IMR-90 (cell line): ENCODE measurements around the gene IGF2. TPM values are rescaled to one million over a fixed set of nuclear protein-coding genes. Genes with fewer than 3 reads are reported as not detected.

Source experiments
- ATAC-seq: fragments of 200-7000 bp; cut with Tn5 transposase; 2 replicates; pipeline ENCODE4 v1.9.1; 2020; ENCODE audit warnings: low read depth, mild to moderate bottlenecking, moderate library complexity
- BruUV-seq: library from RNA; stranded (reverse); fragments of 400-500 nt; replicated peaks from 2 replicates; lab custom pipeline; 2021; lab: Mats Ljungman, UMichigan
- CTCF ChIA-PET: fragments of 300-600 bp; formaldehyde crosslinking; extraction: SDS; loops from one replicate; lab custom pipeline; 2021; ENCODE audit warnings: antibody characterized with exemption; lab: Yijun Ruan, JAX
- POLR2A ChIA-PET: fragments of 300-600 bp; sonication (Branson Sonifier 250); formaldehyde crosslinking; loops from one replicate; lab custom pipeline; 2022; ENCODE audit warnings: antibody characterized with exemption; ENCODE audit not compliant: unreplicated experiment; lab: Charles Lee
- DNase-seq: peaks from one replicate; pipeline ENCODE4 v3.0.0; 2013
- H2AFZ ChIP-seq: replicated peaks from 2 replicates; pipeline ENCODE3; 2013; ENCODE audit warnings: low read length, mild to moderate bottlenecking; ENCODE audit not compliant: poor library complexity
- H2AK5ac ChIP-seq: 2 replicates; pipeline ENCODE4 v1.6.1; 2013; ENCODE audit warnings: low read depth, low read length, inconsistent platforms
- H2AK9ac ChIP-seq: replicated peaks from 2 replicates; pipeline ENCODE3; 2013; ENCODE audit warnings: mild to moderate bottlenecking, low read depth, low read length, moderate library complexity; ENCODE audit not compliant: poor library complexity
- H2BK120ac ChIP-seq: 2 replicates; pipeline ENCODE4 v1.6.1; 2013; ENCODE audit warnings: low read depth, low read length, inconsistent platforms
- H2BK15ac ChIP-seq: 3 replicates; pipeline ENCODE4 v1.6.1; 2013; ENCODE audit warnings: low read depth, low read length, inconsistent platforms
- H2BK20ac ChIP-seq: 2 replicates; pipeline ENCODE4 v1.6.1; 2013; ENCODE audit warnings: low read depth, mild to moderate bottlenecking, inconsistent platforms, low read length, moderate library complexity
- H2BK5ac ChIP-seq: 2 replicates; pipeline ENCODE4 v1.6.1; 2013; ENCODE audit warnings: mild to moderate bottlenecking, low read depth, low read length, inconsistent platforms; ENCODE audit not compliant: poor library complexity, severe bottlenecking
- H3K14ac ChIP-seq: replicated peaks from 2 replicates; pipeline ENCODE4 v1.6.1; 2013; ENCODE audit warnings: low read depth, low read length, inconsistent platforms
- H3K18ac ChIP-seq: 2 replicates; pipeline ENCODE4 v1.6.1; 2013; ENCODE audit warnings: low read depth, low read length, control low read depth
- H3K23ac ChIP-seq: 2 replicates; pipeline ENCODE4 v1.6.1; 2013; ENCODE audit warnings: low read depth, low read length, inconsistent platforms
- H3K27ac ChIP-seq: 2 replicates; pipeline ENCODE4 v1.5.1; 2013; ENCODE audit warnings: mild to moderate bottlenecking, control low read depth, low read length; ENCODE audit not compliant: insufficient read depth
- H3K27me3 ChIP-seq: 2 replicates; pipeline ENCODE4 v1.6.1; 2013; ENCODE audit warnings: low read length; ENCODE audit not compliant: control insufficient read depth, insufficient read depth
- H3K36me3 ChIP-seq: 2 replicates; pipeline ENCODE4 v1.6.1; 2013; ENCODE audit warnings: low read length, mixed read lengths; ENCODE audit not compliant: control insufficient read depth, insufficient read depth
- H3K4ac ChIP-seq: 2 replicates; pipeline ENCODE4 v1.6.1; 2013; ENCODE audit warnings: low read depth, low read length, inconsistent platforms
- H3K4me1 ChIP-seq: 2 replicates; pipeline ENCODE4 v1.6.1; 2013; ENCODE audit warnings: low read length, mixed read lengths; ENCODE audit not compliant: control insufficient read depth, insufficient read depth
- H3K4me2 ChIP-seq: 2 replicates; pipeline ENCODE4 v1.6.1; 2013; ENCODE audit warnings: low read depth, mild to moderate bottlenecking, control low read depth, low read length, moderate library complexity
- H3K4me3 ChIP-seq: 2 replicates; pipeline ENCODE4 v1.5.1; 2013; ENCODE audit warnings: low read depth, mild to moderate bottlenecking, control low read depth, low read length, moderate library complexity; ENCODE audit not compliant: insufficient read depth
- H3K56ac ChIP-seq: 2 replicates; pipeline ENCODE4 v1.6.1; 2013; ENCODE audit warnings: low read length, inconsistent platforms; ENCODE audit not compliant: insufficient read depth; ENCODE audit errors: extremely low read depth
- H3K79me1 ChIP-seq, 2 experiments: 2 replicates each; pipeline ENCODE4 v1.6.1; 2013; ENCODE audit warnings: low read length in 2 of 2, inconsistent platforms in 1 of 2, low read depth in 1 of 2
- H3K9ac ChIP-seq: 2 replicates; pipeline ENCODE4 v1.6.1; 2013; ENCODE audit warnings: low read depth, low read length, control low read depth
- H3K9me1 ChIP-seq: 2 replicates; pipeline ENCODE4 v1.6.1; 2013; ENCODE audit warnings: low read length, inconsistent platforms; ENCODE audit not compliant: insufficient read depth
- H3K9me3 ChIP-seq: 2 replicates; pipeline ENCODE4 v1.6.1; 2013; ENCODE audit warnings: low read length; ENCODE audit not compliant: control insufficient read depth, insufficient read depth
- H4K20me1 ChIP-seq: 2 replicates; pipeline ENCODE4 v1.6.1; 2013; ENCODE audit warnings: low read length, inconsistent platforms; ENCODE audit not compliant: insufficient read depth
- H4K5ac ChIP-seq: 2 replicates; pipeline ENCODE4 v1.6.1; 2013; ENCODE audit warnings: mild to moderate bottlenecking, low read depth, low read length, control low read depth
- H4K8ac ChIP-seq, 2 experiments: 2 replicates each; pipeline ENCODE4 v1.6.1; 2013; ENCODE audit warnings: low read depth in 2 of 2, low read length in 2 of 2, control low read depth in 1 of 2, inconsistent platforms in 1 of 2
- H4K91ac ChIP-seq: 2 replicates; pipeline ENCODE4 v1.6.1; 2013; ENCODE audit warnings: low read depth, low read length, inconsistent platforms; ENCODE audit not compliant: insufficient read depth
- BHLHE40 ChIP-seq: fragments of 150-350 bp; IDR thresholded peaks from 2 replicates; pipeline ENCODE4 v1.6.1; 2016; ENCODE audit warnings: mild to moderate bottlenecking, low read depth, low read length
- CHD1 ChIP-seq: IDR thresholded peaks from 2 replicates; pipeline ENCODE4 v1.6.1; 2012; ENCODE audit warnings: low read depth, low read length, improper control_type of control experiment
- CTCF ChIP-seq: conservative IDR thresholded peaks from 2 replicates; pipeline ENCODE4 v1.5.1; 2012; ENCODE audit warnings: mild to moderate bottlenecking, low read depth, low read length, improper control_type of control experiment
- FOS ChIP-seq: fragments of 150-350 bp; IDR thresholded peaks from 2 replicates; pipeline ENCODE4 v1.6.1; 2016; ENCODE audit warnings: low read depth, low read length
- MAFK ChIP-seq: IDR thresholded peaks from 2 replicates; pipeline ENCODE4 v1.6.1; 2012; ENCODE audit warnings: low read depth, low read length, improper control_type of control experiment
- MAZ ChIP-seq: IDR thresholded peaks from 2 replicates; pipeline ENCODE4 v1.6.1; 2012; ENCODE audit warnings: low read depth, mild to moderate bottlenecking, low read length, improper control_type of control experiment, moderate library complexity, borderline replicate concordance
- NFE2L2 ChIP-seq: fragments of 150-350 bp; IDR thresholded peaks from 2 replicates; pipeline ENCODE4 v1.6.1; 2016; ENCODE audit warnings: low read depth, mild to moderate bottlenecking, low read length
- POLR2A ChIP-seq: IDR thresholded peaks from 2 replicates; pipeline ENCODE4 v1.6.1; 2012; ENCODE audit warnings: mild to moderate bottlenecking, low read depth, low read length
- RAD21 ChIP-seq: IDR thresholded peaks from 2 replicates; pipeline ENCODE4 v1.6.1; 2012; ENCODE audit warnings: low read length, improper control_type of control experiment
- RCOR1 ChIP-seq: IDR thresholded peaks from 2 replicates; pipeline ENCODE4 v1.6.1; 2012; ENCODE audit warnings: mild to moderate bottlenecking, low read length, improper control_type of control experiment; ENCODE audit not compliant: insufficient replicate concordance
- RFX5 ChIP-seq: IDR thresholded peaks from 2 replicates; pipeline ENCODE4 v1.8.0; 2012; ENCODE audit warnings: low read depth, mild to moderate bottlenecking, low read length, moderate library complexity
- SMC3 ChIP-seq: fragments of 150-350 bp; IDR thresholded peaks from 2 replicates; pipeline ENCODE4 v1.6.1; 2016; ENCODE audit warnings: low read depth, mild to moderate bottlenecking, antibody characterized with exemption, low read length, moderate library complexity
- WGBS, 2 experiments: methylation state at CpG; one replicate each; pipeline versions ENCODE4 v1.1.5 to v1.1.7; 2013; ENCODE audit warnings: missing lambda C conversion rate in 2 of 2; ENCODE audit not compliant: insufficient read length in 1 of 2; ENCODE audit errors: extremely low coverage in 2 of 2; 5-methylcytosine and 5-hydroxymethylcytosine counted together
- dilution Hi-C: fragments of 300-500 bp; cut with HindIII; formaldehyde crosslinking; loops from one replicate; pipeline ENCODE4 v1.14.3; 2018; ENCODE audit warnings: low sequenced_read_pairs; ENCODE audit not compliant: unreplicated experiment
- in situ Hi-C: fragments of 300-500 bp; cut with MboI; formaldehyde crosslinking; loops from 3 replicates; pipeline ENCODE4 v1.14.3; 2019; ENCODE audit warnings: low sequenced_read_pairs, inconsistent platforms, mixed read lengths
- intact Hi-C: fragments of 100-400 bp; cut with micrococcal nuclease; formaldehyde crosslinking; loops from 2 replicates; pipeline ENCODE4 v1.10.0; 2022
- polyA plus RNA-seq, 3 experiments: library from polyadenylated mRNA; depleted of rRNA; stranded (reverse); fragments of >200 nt; gene quantifications; 2 replicates each; pipeline ENCODE4 v1.2.3, GENCODE V29; 2012; ENCODE audit warnings: low replicate concordance in 1 of 3
- total RNA-seq: library from RNA; depleted of rRNA; stranded (reverse); fragments of >200 nt; gene quantifications from 2 replicates; pipeline ENCODE4 v1.2.3, GENCODE V29; 2012
- TF ChIP-seq, protein P1 (sequence below): fragments of 150-350 bp; IDR thresholded peaks from 2 replicates; pipeline ENCODE4 v1.6.1; 2016; ENCODE audit warnings: low read depth, mild to moderate bottlenecking, low read length, moderate library complexity, borderline replicate concordance
- TF ChIP-seq, protein P2 (sequence below): fragments of 150-350 bp; IDR thresholded peaks from 2 replicates; pipeline ENCODE4 v1.6.1; 2017; ENCODE audit warnings: mild to moderate bottlenecking, antibody characterized with exemption, low read length, low read depth

Gene IGF2
- total and polyA plus RNA-seq, 2 of the 4 experiments (the other 2 are of a cell fraction): 2.3 to 21.8 TPM

DNA sequence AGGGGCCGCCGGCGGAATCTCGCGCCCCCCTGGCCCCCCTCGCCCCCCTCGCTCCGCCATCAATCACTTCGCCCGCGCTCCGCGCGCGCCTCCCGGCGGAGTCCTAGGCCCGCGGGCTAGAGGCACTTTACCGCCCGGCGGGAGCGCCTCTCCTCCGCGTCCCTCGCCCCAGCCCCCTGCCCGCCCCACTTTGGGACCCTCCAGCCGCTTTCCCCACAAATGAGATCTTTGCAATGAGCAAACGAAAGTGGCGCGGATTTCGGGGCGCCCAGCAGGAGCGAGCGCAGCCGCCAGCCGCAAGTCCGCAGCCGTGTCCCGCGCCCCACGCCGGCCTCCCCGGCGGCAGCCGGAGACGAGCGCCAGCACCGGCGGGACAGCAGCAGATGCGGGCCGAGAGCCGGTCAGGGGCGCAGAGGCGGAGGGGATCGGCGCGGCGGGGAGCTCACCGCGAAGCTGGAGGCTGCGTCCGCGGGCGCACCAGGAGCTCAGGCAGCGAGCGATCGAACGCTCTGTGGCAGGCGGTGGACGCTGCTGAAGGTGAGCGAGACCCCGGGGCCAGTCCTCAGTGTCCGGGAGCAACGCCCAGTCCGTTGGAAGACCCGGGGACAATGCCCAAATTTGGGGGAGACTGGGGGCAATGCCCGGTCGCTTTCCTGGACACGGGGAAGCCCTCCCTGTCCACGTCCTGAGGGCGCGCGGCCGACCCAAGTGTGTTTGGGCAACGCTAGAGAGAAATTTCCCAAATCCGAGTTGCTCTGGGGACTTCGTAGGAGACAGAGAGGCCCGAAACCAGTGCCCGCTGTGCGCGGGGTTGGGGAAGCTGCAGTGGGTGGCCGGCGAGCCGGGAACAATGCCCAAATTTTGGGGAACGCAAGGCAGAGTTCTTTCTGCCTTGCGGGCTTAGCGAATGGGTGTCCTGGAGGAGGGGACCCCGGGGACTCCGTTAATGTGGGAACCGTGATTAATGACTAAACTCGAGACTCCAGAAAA lies 1.5 kb upstream of the IGF2 start:
- peaks cover 83% of the 10 kb centered on the region for H3K27me3 ChIP-seq
- WGBS, 2 experiments: 5% methylated on average over 38 of the region's 102 CpGs; no CpG with 5 or more reads in 1 of the 2 experiments
- H2BK15ac ChIP-seq: no peak overlapping the region
- H3K9me3 ChIP-seq: no peaks in the 10 kb centered on the region
- no peak overlapping the region for H3K56ac ChIP-seq
- H3K9me1 ChIP-seq: no peaks in the 10 kb centered on the region
- no peak overlapping the region for H2BK20ac ChIP-seq
- no peak overlapping the region for H3K14ac ChIP-seq
- H3K27ac ChIP-seq: no peak overlapping the region
- no peak overlapping the region for H2AK5ac ChIP-seq
- no peak overlapping the region; the same call in 1 of the 2 replicates for H3K4me2 ChIP-seq
- in situ Hi-C loops: no loop called here
- H2AK9ac ChIP-seq: no peak overlapping the region
- H3K36me3 ChIP-seq: no peaks in the 10 kb centered on the region
- no peak overlapping the region for H2AFZ ChIP-seq
- intact Hi-C loops: no loop called here
- H3K18ac ChIP-seq: no peak overlapping the region
- no peak overlapping the region for H3K4ac ChIP-seq
- H3K4me1 ChIP-seq: peaks cover 2% of the 10 kb centered on the region
- H3K23ac ChIP-seq: no peak overlapping the region
- no peak for DNase-seq
- H3K79me1 ChIP-seq: peaks cover 0 to 4% of the 10 kb centered on the region in 2 experiments; a peak in 1 of 4 replicates
- H2BK120ac ChIP-seq: no peak overlapping the region
- no peak overlapping the region for H3K4me3 ChIP-seq
- no peak overlapping the region for H4K91ac ChIP-seq
- dilution Hi-C loops: no loop called here
- no peak overlapping the region for H4K8ac ChIP-seq
- POLR2A ChIA-PET: no interaction called here
- CTCF ChIA-PET: interaction anchor here (1.1 to 3.2 kb wide), 2 partner anchors 11 to 270 kb away, joined by 3 to 14 read pairs; no protein-coding TSS in a partner anchor
- H4K20me1 ChIP-seq: peaks cover 29% of the 10 kb centered on the region
- no peak overlapping the region for H3K9ac ChIP-seq
- no peak overlapping the region for H2BK5ac ChIP-seq
- H4K5ac ChIP-seq: no peak overlapping the region
- no TSS peak for BruUV-seq
- no peak for ATAC-seq
- TF ChIP-seq, protein P1, sequence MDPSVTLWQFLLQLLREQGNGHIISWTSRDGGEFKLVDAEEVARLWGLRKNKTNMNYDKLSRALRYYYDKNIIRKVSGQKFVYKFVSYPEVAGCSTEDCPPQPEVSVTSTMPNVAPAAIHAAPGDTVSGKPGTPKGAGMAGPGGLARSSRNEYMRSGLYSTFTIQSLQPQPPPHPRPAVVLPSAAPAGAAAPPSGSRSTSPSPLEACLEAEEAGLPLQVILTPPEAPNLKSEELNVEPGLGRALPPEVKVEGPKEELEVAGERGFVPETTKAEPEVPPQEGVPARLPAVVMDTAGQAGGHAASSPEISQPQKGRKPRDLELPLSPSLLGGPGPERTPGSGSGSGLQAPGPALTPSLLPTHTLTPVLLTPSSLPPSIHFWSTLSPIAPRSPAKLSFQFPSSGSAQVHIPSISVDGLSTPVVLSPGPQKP: no peak
- TF ChIP-seq, protein P2, sequence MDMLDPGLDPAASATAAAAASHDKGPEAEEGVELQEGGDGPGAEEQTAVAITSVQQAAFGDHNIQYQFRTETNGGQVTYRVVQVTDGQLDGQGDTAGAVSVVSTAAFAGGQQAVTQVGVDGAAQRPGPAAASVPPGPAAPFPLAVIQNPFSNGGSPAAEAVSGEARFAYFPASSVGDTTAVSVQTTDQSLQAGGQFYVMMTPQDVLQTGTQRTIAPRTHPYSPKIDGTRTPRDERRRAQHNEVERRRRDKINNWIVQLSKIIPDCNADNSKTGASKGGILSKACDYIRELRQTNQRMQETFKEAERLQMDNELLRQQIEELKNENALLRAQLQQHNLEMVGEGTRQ: no peak
- TF ChIP-seq RFX5: no peak
- TF ChIP-seq SMC3: no peak
- TF ChIP-seq NFE2L2: no peak
- no peak for TF ChIP-seq CHD1
- TF ChIP-seq MAZ: no peak
- no peak for TF ChIP-seq RCOR1
- TF ChIP-seq MAFK: no peak
- no peak for TF ChIP-seq CTCF
- no peak for TF ChIP-seq BHLHE40
- no peak for TF ChIP-seq RAD21
- no peak for TF ChIP-seq FOS
- no peak for TF ChIP-seq POLR2A
